Osteocyte (in vitro differentiated cells): Measurements from ENCODE around the gene LAMC2. TPM values are rescaled to one million over a fixed set of nuclear protein-coding genes. Genes with fewer than 3 reads are reported as not detected.

Experiments
- DNase-seq: peaks from one replicate; pipeline ENCODE4 v3.0.0; 2021; ENCODE audit warnings: mixed read lengths; ENCODE audit not compliant: unreplicated experiment; ENCODE audit errors: extremely low spot score
- H3K27ac Mint-ChIP-seq: one replicate; pipeline ENCODE4 v1.8.0; 2021; ENCODE audit warnings: mild to moderate bottlenecking, mixed read lengths; ENCODE audit not compliant: unreplicated experiment
- H3K27me3 Mint-ChIP-seq: one replicate; pipeline ENCODE4 v1.8.0; 2021; ENCODE audit warnings: mixed read lengths; ENCODE audit not compliant: unreplicated experiment
- H3K36me3 Mint-ChIP-seq: one replicate; pipeline ENCODE4 v1.8.0; 2021; ENCODE audit warnings: mixed read lengths; ENCODE audit not compliant: unreplicated experiment
- H3K4me1 Mint-ChIP-seq: one replicate; pipeline ENCODE4 v1.8.0; 2021; ENCODE audit warnings: mixed read lengths; ENCODE audit not compliant: unreplicated experiment
- H3K4me3 Mint-ChIP-seq: one replicate; pipeline ENCODE4 v1.8.0; 2021; ENCODE audit warnings: mild to moderate bottlenecking, moderate library complexity, mixed read lengths; ENCODE audit not compliant: unreplicated experiment
- H3K9me3 Mint-ChIP-seq: one replicate; pipeline ENCODE4 v1.8.0; 2021; ENCODE audit warnings: mixed read lengths; ENCODE audit not compliant: unreplicated experiment
- total RNA-seq: library from RNA; stranded (reverse); gene quantifications from 2 replicates; pipeline ENCODE4 v1.2.1, GENCODE V29; 2021
- TF ChIP-seq, protein P1 (sequence below): fragments of 200-600 bp; sonication (generic); IDR thresholded peaks from 2 replicates; pipeline ENCODE4 v1.5.0; 2021; ENCODE audit warnings: antibody characterized with exemption, mild to moderate bottlenecking, moderate library complexity

The LAMC2 gene
- total RNA-seq, 1 donor from 2014 or later: 3.5 TPM

DNA sequence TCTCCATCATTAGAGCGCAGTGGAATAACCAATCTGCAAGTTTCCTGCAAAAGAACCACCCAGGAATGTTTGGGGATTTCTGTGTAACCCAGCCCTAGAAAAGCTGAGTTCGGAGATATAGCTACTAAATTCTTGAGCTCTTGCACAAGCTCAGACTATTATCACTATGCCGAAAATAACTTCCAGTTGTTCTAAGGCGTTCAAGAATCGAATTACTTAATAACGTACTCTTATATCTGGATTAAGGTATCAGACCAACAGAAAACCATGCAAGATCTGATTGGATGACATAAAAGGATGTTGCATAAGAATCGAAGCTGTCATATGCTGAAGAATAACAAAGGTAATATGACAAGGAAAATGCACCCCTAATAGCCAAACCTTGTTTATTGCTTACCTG, 7.5 kb upstream of the LAMC2 start:
- Mint-ChIP-seq H3K4me3 (no peak overlapping the region), H3K27ac (no peak overlapping the region), H3K36me3 (no peaks in the 10 kb centered on the region), H3K27me3 (no peaks in the 10 kb centered on the region), H3K9me3 (no peaks in the 10 kb centered on the region), H3K4me1 (peaks cover 26% of the 10 kb centered on the region)
- DNase-seq: no peak
- TF ChIP-seq, protein P1, sequence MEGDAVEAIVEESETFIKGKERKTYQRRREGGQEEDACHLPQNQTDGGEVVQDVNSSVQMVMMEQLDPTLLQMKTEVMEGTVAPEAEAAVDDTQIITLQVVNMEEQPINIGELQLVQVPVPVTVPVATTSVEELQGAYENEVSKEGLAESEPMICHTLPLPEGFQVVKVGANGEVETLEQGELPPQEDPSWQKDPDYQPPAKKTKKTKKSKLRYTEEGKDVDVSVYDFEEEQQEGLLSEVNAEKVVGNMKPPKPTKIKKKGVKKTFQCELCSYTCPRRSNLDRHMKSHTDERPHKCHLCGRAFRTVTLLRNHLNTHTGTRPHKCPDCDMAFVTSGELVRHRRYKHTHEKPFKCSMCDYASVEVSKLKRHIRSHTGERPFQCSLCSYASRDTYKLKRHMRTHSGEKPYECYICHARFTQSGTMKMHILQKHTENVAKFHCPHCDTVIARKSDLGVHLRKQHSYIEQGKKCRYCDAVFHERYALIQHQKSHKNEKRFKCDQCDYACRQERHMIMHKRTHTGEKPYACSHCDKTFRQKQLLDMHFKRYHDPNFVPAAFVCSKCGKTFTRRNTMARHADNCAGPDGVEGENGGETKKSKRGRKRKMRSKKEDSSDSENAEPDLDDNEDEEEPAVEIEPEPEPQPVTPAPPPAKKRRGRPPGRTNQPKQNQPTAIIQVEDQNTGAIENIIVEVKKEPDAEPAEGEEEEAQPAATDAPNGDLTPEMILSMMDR: no peak

DNA sequence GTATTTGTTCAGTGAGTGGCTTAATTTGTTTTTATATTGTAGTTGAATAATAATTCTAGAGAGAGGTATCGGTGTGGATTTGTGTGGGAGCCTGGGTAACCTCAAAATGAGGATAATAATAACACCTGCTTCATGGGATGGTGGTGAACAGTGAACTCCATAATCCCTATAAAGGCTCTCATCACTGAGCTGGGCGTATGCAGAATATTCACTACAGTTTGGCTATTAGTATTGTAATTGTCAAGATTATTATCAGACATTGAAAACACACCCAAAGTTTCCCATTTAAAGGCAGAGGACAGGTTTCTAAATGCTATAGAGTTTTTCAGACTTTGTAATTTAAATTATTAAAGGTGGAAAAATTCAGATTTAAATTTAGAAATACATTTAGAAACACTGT, 7.0 kb upstream of the LAMC2 start:
- Mint-ChIP-seq H3K36me3 (no peaks in the 10 kb centered on the region), H3K4me3 (no peak overlapping the region), H3K4me1 (peaks cover 29% of the 10 kb centered on the region), H3K27ac (no peak overlapping the region), H3K27me3 (no peaks in the 10 kb centered on the region), H3K9me3 (no peaks in the 10 kb centered on the region)
- DNase-seq: no peak
- TF ChIP-seq, protein P1: no peak

DNA sequence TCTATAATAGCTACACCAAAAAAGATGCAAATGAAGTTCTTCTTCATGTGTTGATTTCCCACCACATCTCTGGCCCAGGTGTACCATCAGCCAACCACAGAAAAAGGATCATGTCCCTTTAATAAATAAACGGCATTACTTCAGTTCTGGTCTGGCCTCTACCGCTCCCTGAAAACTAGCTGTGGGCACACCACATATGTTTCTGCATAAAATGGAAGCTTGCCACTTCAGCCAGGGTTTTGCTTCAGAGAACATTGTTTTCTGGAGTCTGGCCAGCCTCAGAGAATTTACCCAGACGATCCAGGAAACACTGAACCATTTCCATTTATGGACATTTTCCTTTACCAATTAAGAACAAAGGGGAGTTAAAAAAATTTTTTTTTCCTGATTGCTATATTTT, 5.8 kb upstream of the LAMC2 start:
- TF ChIP-seq, protein P1: no peak
- peak overlapping the region; percentile 31 for H3K4me3 Mint-ChIP-seq
- H3K36me3 Mint-ChIP-seq: no peaks in the 10 kb centered on the region
- peak overlapping the region; percentile 89 for H3K27ac Mint-ChIP-seq
- H3K4me1 Mint-ChIP-seq: peaks cover 29% of the 10 kb centered on the region
- DNase-seq: no peak
- no peaks in the 10 kb centered on the region for H3K9me3 Mint-ChIP-seq
- H3K27me3 Mint-ChIP-seq: no peaks in the 10 kb centered on the region

- TF ChIP-seq, protein P1: no peak
- no peaks in the 10 kb centered on the region for H3K27me3 Mint-ChIP-seq
- H3K27ac Mint-ChIP-seq: peak overlapping the region; percentile 89
- no peaks in the 10 kb centered on the region for H3K9me3 Mint-ChIP-seq
- no peak for DNase-seq
- H3K36me3 Mint-ChIP-seq: no peaks in the 10 kb centered on the region
- peak overlapping the region; percentile 31 for H3K4me3 Mint-ChIP-seq
- peaks cover 32% of the 10 kb centered on the region for H3K4me1 Mint-ChIP-seq
Observed at GRCh38 chr1:183180634-183181056, 5.4 kb upstream of the LAMC2 start.

- H3K27ac Mint-ChIP-seq: no peak overlapping the region
- H3K4me1 Mint-ChIP-seq: peaks cover 24% of the 10 kb centered on the region
- no peak for DNase-seq
- H3K9me3 Mint-ChIP-seq: no peaks in the 10 kb centered on the region
- no peaks in the 10 kb centered on the region for H3K36me3 Mint-ChIP-seq
- H3K4me3 Mint-ChIP-seq: no peak overlapping the region
- no peaks in the 10 kb centered on the region for H3K27me3 Mint-ChIP-seq
- TF ChIP-seq, protein P1: no peak
Observed at GRCh38 chr1:183186841-183187240, 777 bp downstream of the LAMC2 start.
